ENCODE measurements around the gene CCL22.
"Not testable (repeated sequence)": the region's sequence is repeated elsewhere in the genome, so short reads cannot be mapped to it uniquely, and the experiment has no call there.

Gene CCL22

DNA sequence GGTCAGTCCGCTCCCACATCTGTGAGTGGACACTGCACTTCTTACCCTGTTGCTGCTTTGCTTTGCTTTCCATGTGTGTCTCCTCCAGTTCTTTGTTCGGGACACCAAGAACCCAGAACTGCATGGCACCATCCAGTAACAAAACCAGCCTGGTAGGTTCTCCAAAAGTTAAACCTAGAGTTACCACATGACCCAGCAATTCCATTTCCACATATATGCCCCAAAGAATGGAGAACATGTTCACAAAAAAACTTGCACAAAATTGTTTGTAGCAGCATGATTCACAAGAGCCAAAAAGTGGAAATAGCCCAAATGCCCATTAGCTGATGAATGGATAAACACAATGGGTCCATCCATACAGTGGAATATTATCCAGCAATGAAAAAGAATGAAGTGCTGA, 10.3 kb upstream of the CCL22 start:
- DNase-seq = no peak

DNA sequence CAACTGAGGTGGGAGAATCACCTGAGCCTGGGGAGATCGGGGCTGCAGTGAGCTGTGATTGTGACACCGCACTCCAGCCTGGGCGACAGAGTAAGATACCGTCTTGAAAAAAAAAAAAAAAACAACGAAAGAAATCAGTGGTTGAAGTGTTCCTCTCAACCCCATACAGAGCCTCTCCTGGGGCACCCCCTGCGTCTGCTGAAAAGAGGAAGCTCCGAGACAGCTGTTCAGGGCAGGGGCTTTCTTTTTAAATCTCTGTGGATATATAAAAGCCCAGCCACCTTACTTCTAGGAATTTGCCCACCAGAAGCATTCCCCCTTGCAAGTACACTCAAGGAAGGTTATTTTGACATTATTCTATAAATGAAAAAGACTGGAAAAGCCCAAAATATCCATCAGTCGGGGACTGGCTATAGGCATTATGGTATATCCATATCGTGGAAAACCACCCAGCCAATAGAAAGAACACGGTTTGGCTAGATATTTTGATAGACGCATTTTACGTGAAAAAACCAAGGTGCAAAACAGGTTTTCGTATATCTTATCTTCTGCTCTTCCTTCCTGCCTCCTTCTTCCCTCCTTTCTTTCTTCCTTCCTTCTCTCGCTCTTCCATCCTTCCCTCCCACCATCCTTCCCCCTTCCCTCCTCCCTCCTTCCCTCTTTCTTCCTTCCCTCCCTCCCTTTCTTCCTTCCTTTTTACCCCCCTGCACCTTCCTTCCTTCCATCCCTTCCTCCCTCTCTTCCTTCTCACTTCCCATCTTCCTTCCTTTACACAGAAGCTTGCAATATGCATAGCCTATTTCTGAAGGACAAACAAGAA, 9.2 kb upstream of the CCL22 start:
- no peak for DNase-seq

DNA sequence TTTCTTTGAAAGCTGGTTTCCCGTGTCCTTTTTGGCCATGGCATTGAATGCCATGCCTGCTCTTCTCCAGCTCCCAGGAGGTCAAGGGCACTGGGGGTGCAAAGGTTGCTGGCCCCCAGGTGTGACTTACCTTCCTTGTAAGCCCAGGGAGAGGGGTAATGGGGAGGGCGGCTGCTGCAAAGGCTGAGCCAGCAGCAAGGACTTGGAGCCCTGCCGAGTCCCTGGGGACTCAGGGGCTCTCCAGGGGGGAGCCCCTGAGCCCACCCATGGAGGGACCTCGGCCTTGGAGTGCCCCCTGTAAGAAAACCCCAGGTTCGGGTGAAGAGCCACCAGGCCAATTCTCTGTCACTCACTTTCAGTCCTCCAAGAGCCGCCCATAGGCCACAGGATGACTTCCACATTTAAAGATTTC, 5.9 kb upstream of the CCL22 start:
- DNase-seq = no peak

DNA sequence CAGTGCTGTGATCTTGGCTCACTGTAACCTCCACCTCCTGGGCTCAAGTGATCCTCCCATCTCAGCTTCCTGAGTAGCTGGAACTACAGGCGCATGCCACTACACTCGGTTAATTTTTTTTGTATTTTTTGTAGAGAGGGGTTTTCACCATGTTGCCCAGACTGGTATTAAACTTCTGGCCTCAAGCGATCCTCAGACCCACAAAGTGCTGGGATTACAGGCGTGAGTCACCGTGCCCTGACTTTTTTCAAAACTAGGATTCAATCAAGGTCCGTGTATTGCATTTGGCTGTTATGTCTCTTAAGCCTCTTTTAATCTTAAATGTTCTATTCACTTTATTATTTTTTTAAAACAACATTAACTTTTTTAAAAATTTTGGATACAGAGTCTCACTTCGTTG, 4.3 kb upstream of the CCL22 start:
- no peak for DNase-seq

DNA sequence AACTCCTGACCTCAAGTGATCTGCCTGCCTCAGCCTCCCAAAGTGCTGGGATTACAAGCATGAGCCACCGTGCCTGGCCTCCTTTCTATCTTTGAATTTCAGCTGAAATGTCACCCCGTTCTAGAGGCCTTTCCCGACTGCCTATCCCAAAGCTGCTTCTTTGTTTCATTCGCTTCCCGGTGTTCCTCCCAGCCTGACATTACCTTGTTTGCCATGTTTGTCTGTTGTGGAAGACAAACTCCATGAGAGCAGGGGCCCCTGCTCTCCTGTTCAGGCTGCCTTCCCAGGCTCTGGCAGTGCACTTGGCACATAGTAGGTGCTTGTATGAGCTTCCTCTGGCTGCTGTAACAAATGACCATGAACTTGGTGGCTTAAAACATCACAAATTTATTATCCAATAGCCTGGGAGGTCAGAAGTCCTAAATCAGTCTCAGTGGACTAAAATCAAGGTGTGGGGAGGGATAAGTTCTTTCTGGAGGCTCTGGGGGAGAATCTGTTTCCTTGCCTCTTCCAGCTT, 2.6 kb upstream of the CCL22 start:
- no peak for DNase-seq

DNA sequence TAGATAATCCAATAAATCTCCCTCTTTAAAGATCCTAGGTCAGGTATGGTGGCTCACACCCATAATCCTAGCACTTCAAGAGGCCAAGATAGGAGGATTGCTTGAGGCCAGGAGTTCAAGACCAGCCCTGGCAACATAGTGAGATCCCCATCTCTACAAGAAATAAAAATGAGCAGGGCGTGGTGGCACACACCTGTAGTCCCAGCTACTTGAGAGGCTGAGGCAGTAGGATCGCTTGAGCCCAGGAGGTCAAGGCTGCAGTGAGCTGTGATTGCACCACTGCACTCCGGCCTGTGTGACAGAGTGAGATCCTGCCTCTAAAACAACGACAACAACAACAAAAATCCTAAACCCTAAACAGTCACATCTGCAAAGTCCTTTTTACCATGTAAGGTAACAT, 2.0 kb upstream of the CCL22 start:
- no peak for DNase-seq

DNA sequence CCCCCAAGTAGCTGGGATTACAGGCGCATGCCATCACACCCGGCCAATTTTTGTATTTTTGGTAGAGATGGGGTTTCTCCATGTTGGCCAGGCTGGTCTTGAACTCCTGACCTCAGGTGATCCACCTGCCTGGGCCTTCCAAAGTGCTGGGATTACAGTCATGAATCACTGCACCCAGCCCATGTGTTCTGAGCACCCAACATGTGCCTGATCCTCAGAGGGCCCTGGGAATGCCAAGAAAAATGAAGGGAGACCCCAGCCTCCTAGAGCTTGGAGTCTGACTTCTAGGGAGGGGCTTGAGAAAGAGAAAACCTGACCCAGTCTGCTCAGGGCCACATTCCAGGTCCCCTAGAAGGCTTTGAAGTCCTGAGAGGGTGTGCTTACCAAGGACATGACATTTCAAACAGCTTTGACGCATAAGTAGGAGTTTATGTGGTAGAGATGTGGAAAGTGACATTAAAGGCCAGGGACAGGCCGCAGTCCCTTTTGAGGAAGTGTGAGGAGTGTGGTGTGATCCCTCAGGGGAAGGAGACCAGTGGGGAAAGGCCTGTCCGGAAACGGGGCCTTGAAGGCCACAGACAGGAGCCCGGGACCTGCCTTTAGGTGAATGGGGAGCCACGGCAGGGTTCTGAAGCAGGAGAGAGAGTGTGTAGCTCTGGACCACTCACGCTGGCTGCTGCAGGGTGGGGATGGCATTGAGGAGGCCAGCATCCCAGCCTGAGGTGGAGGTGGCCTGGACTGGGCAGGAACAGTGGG, 1.1 kb upstream of the CCL22 start:
- DNase-seq = no peak

DNA sequence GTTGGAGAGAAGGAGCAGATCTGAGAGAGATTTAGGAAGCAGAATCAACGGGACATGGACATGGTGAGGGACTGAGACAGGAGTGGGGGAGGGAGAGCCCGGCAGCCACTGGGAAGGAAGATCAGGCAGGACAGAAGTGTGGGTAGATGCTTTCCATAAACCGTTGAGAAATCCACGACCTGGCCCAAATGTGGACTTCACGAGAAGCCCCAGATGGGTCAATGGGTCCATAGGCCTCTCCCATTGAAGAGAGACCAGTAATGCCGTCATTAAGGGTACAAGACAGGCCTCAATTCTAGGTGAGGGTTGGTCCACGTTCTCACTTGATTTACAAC, 530 bp upstream of the CCL22 start:
- no peak for DNase-seq

DNA sequence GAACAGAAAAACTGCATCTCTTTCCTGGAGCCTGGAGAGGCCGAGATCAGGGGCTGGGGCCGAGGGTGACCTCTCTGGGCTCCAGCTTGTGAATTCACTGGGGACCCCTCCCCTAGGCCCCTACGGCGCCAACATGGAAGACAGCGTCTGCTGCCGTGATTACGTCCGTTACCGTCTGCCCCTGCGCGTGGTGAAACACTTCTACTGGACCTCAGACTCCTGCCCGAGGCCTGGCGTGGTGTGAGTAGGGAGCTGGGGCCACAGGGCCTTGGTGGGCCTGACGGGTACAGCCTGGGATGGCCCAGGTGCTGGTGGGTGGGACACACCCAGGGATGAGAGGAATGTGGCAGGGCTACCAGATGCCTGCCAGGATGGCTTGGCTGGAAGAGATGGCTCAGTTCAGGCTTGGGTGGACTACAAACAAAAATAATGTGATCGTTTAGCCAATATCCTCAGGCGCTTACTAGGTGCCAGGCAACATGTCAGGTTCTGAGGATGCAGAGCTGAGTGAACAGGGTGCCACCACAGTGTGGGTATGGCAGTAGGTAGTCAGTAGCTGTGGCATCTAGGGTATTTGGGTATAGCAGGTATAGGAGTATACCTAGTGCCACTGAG, 1.8 kb downstream of the CCL22 start:
- no peak for DNase-seq

DNA sequence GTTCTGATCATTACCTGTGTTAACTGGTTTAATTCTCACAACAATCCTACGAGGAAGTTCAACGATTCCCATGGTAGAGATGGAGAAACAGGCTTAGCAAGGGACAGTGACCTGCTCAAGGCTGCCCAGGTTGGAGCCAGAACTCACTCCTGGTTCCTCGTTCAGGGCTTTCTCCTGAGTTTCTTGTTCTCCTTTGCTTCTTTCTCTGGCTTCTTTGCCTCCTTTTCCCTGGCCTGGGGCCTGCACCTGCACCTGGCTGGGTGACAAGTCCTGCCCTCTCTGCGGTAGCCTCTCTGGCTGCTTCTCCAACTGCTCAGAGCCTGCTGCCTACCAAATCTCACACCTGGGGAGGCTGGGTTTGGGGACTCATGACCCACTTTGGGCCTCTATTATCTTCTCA, 2.8 kb downstream of the CCL22 start:
- no peak for DNase-seq

DNA sequence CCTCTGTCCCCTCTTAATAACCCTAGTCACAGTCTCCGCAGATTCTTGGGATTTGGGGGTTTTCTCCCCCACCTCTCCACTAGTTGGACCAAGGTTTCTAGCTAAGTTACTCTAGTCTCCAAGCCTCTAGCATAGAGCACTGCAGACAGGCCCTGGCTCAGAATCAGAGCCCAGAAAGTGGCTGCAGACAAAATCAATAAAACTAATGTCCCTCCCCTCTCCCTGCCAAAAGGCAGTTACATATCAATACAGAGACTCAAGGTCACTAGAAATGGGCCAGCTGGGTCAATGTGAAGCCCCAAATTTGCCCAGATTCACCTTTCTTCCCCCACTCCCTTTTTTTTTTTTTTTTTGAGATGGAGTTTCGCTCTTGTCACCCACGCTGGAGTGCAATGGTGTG, 5.6 kb downstream of the CCL22 start:
- no peak for DNase-seq

DNA sequence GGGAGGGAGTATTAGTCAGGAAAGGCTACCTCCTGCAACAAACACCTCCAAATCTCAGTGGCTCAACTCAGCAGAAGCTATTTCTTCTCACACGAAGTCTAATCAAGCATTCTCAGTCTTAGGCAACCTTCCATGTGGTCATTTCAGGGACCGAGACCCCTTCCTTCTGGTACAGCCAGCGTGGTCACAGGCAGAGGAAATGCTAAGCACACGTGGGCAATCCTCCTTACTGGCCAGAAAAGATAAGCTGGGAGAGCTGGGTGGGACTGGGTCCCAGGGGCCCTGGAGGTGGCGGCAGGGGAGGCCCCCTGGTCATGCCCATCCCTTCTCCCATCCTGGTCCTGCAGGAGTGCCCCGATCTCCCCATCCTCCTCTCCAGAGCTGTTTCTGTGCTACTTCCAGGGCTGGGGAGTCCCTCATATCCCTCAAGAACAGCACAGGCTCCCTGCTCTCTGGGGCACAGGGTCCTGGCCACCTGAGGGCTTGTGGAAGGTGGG, 8.0 kb downstream of the CCL22 start:
- DNase-seq = no peak

DNA sequence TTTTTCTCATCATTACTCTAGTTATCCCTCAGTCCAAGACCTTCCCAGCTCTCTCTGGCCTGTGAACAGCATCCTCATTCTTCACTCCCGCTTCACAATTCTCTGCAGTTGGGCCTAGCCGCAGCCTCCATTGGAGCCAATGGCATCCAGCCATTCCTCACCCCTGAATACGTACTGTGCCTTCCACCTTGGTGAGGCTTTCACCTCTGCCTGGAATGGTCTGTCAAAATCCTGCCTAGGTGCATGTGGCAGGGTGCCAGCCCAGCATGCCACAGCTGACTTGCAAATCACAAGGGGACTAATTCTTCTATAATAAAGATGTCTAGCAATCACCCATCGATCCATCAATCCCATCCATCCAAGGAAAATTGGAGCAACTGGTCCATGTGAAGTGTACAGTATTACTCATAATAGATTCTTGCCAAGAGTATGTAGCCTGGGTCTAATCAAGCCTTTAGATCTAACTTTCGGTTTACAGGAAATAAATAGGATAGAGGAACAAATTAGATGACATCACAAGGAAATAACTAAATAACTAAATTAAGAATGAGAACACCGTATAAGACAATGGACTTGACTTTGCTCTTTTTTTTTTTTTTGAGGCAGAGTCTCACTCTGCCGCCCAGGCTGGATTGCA, 8.7 kb downstream of the CCL22 start:
- no peak for DNase-seq

DNA sequence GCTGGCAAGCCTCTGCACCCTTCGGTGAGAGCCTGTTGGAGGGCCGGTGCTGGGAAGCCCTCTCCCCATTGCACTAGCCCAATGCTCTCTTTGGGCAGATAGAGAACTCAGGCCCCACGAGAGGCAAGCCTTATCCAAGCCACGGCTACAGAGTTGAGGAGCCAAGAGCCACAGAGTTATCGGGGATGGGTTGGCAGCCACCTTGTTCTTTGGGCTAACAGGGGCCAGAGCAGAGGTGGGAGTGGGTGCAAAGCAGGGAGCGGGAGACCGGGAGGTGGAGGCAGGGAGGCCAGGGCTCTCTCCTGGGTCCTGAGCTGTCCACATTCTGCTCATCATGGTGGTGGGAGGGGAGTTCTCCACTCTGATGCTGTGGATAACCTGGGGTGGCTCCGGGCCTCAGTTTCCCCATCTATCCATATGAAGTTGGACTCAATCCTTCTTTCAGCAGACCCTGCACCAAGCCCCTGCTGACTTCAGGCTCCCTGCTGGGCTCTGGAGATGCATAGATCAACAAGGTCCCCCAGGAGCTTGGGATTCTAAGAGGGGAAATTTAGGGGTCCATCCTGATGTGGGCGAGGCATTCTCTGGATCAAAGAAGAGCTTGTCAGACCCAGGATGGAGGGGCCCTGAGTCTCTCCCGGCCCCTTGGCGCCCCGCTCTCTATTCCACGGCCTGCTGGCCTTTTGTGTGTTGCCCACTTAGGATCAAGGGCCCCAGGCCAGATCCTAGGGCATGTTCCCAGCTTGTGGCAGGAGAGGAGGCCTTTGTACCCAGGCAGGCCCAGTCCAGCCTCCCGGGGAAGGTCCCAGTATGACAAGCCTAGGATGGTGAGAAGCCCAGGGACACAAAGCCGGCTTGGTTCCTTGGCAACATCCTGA, 13.2 kb downstream of the CCL22 start:
- no peak for DNase-seq

DNA sequence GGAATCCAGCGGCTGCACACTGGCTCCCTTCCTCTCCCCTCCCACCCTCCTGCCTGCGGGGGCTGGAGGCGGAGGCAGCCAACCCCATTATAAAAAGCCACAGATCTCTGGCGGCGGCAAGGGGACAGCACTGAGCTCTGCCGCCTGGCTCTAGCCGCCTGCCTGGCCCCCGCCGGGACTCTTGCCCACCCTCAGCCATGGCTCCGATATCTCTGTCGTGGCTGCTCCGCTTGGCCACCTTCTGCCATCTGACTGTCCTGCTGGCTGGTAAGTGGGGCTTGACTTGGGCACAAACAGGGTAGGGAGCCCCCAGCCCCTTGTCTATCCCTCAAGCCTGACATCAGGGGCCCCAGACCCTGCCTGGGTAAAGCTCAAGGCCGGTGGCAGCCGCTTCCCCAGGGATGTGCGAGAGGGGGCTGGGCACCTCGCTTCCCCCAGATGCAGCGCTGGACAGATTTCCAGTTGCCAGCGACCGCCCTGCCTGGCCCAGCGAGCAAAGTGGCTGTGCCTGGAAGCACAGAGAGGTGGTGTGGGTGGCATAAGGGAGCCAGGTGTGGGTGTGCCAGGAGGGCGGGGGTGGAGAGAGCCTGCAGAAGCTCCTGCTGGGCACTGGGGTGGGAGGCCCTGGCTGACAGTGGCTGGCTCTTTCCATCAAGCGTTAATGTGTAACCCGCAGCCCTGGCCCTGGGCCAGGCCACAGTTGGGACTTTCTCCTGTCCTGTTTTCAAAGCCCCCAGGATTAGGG, 14.0 kb downstream of the CCL22 start, which contains the start of gene CX3CL1:
TSS of gene CX3CL1 (plus strand) at position 119 of the 745 bp plus-strand sequence. CDS start at position 198, 79 bp downstream.
- no peak for DNase-seq

DNA sequence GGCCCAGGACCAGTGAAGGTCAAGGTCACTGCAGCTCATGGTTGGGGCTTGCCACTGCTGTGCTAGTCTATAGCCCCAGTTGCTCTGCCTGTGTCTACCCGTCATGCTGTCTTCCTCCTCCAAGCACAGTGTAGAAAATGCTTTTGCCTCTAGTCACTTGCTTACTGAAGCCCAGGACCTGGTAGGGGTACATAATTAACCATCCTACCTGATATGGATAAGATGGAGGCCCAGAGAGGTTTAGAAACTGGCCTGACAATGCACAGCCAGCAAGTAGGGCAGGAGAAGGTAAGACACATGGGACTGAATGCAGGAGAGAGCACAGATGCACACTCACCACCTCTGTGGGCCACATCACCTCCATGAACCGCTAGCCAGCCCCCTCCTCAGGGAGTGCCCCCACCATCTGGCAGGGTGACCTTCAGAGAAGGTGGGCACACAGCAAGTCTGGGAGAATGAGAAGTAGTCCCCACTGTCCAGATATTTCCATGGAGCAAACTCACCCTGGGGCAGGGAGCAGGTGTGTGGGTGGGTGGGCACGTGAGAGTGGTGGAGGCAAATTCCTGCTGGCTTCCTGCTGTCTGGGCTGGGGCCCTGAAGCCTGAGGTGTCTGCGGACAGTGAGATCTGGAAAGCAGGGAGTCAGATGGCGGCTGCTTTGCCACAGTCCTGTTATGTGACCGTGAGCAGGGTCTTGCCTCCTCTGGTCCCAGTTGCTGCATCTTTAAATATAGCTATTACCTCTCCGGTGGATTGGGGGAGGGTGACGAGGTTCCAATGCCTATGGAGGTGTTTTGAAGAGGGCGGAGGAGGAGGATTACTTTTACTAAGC, 14.7 kb downstream of the CCL22 start:
- DNase-seq = no peak

DNA sequence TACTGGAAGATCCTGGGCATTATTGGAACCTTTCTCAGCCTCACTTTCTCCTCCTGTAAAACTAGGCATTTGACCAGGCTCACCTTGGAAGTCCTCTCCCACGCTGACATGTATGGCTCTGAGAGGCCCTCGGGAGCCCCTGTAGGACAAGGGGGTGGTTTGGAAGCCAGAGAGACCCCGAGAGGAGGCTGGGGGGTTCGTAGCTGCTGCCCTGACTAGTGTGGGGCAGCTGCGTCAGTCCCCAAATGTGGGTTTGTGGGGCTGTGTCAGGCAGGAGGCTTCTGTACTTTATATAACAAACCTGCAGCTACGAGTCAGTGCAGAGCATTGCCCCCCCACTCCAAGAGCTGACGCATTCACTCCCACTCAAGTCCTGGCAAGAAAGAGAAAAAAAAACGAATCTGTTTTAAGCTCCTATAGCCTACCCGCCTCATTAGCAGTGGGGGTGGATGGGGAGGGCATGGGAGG, 15.5 kb downstream of the CCL22 start:
- no peak for DNase-seq

DNA sequence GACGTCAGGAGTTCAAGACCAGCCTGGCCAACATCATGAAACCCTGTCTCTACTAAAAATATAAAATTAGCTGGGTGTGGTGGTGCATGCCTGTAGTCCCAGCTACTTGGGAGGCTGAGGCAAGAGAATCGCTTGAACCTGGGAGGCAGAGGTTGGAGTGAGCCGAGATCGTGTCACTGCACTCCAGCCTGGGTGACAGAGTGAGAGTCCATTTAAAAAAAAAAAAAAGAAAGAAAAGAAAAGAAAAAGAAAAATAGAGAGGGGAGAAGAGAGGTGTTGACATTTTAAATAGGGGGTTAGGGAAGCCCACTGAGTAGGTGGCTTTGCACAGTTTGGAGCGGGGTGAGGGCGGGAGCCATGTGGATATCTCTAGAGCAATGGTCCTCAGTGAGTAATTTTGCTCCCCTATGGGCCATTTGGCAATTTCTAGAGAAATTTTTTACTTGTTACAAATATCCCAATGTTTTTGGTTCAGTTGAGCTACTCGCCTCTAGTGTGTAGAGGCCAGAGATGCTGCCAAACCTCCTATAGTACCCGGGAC, 16.4 kb downstream of the CCL22 start:
- not testable (repeated sequence) for DNase-seq

DNA sequence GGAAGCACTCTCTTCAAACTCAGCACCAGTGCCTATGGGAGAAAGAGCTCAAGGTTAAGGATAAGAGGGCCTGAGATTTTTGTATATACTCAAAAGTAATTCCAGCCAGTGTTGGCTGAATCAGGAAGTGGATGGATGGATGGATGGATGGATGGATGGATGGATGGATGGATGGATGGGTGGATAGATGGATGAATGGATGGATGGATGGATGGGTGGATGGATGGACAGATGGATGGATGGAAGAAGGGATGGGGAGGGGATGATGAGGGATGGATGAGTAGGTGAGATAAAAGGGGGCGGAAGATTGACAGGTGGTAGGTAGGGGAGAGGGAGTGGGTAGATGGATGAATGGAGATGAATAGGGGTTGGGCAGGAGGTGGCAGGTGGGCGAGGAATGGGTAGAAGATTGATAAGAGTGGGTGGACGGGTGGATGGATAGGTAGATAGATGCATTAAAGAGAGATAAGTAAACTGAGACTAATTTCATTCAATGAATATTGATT, 17.8 kb downstream of the CCL22 start:
- no peak for DNase-seq
